PC-9 (cell line): Measurements from ENCODE around the gene FANCF.

Experiments
- CTCF ChIP-seq: fragments of 200-600 bp; sonication (generic); conservative IDR thresholded peaks from 2 replicates; pipeline ENCODE4 v1.6.1; 2017; ENCODE audit warnings: mixed run types, antibody characterized with exemption, mild to moderate bottlenecking, moderate library complexity
- EZH2 ChIP-seq: fragments of 200-600 bp; sonication (generic); IDR thresholded peaks from 2 replicates; pipeline ENCODE4 v1.8.0; 2017; ENCODE audit warnings: antibody characterized with exemption, low read depth

GRCh38 chr11:22634897-22635629 is 9.4 kb upstream of the FANCF start:
- TF ChIP-seq CTCF (no peak), EZH2 (no peak)
